Smooth muscle cell (in vitro differentiated cells): ENCODE measurements around the gene USH1C. TPM values are rescaled to one million over a fixed set of nuclear protein-coding genes. Genes with fewer than 3 reads are reported as not detected.
A peak's percentile ranks its signal among the peaks of the same experiment; 100 is the strongest.

ENCODE experiments used
- DNase-seq: peaks from one replicate; lab custom pipeline; 2025; ENCODE audit not compliant: unreplicated experiment; lab: John Stamatoyannopoulos, UW
- H2AFZ ChIP-seq: fragments of 200-600 bp; sonication (generic); 2 replicates; pipeline ENCODE4 v1.6.0; 2016; ENCODE audit warnings: antibody characterized with exemption, low read depth, mild to moderate bottlenecking
- H3F3A ChIP-seq: fragments of 200-600 bp; sonication (generic); 2 replicates; pipeline ENCODE4 v1.6.0; 2017; ENCODE audit warnings: antibody characterized with exemption, low read depth
- H3K27ac ChIP-seq: fragments of 200-600 bp; sonication (generic); 2 replicates; pipeline ENCODE4 v1.5.1; 2016; ENCODE audit warnings: low read depth, mild to moderate bottlenecking
- H3K27me3 ChIP-seq: fragments of 200-600 bp; sonication (generic); 2 replicates; pipeline ENCODE4 v1.6.1; 2016; ENCODE audit warnings: low read depth, mild to moderate bottlenecking
- H3K36me3 ChIP-seq: fragments of 200-600 bp; sonication (generic); 2 replicates; pipeline ENCODE4 v1.5.1; 2016; ENCODE audit warnings: low read depth
- H3K4me1 ChIP-seq: fragments of 200-600 bp; sonication (generic); 2 replicates; pipeline ENCODE4 v1.5.1; 2016; ENCODE audit warnings: low read depth
- H3K4me2 ChIP-seq: fragments of 200-600 bp; sonication (generic); 2 replicates; pipeline ENCODE4 v1.6.0; 2016; ENCODE audit warnings: mild to moderate bottlenecking
- H3K4me3 ChIP-seq: fragments of 200-600 bp; sonication (generic); 2 replicates; pipeline ENCODE4 v1.5.1; 2016; ENCODE audit warnings: mild to moderate bottlenecking
- H3K79me2 ChIP-seq: fragments of 200-600 bp; sonication (generic); 2 replicates; pipeline ENCODE4 v1.6.0; 2016; ENCODE audit warnings: low read depth, mild to moderate bottlenecking
- H3K9ac ChIP-seq: fragments of 200-600 bp; sonication (generic); 2 replicates; pipeline ENCODE4 v1.6.0; 2016; ENCODE audit warnings: low read depth
- H3K9me3 ChIP-seq: fragments of 200-600 bp; sonication (generic); replicated peaks from 2 replicates; pipeline ENCODE4 v1.5.1; 2016; ENCODE audit warnings: low read depth
- H4K20me1 ChIP-seq: fragments of 200-600 bp; sonication (generic); 2 replicates; pipeline ENCODE4 v1.6.0; 2016; ENCODE audit warnings: low read depth
- WGBS: methylation state at CpG from one replicate; pipeline ENCODE4 v1.1.7; 2016; ENCODE audit warnings: low lambda C conversion rate; 5-methylcytosine and 5-hydroxymethylcytosine counted together
- polyA plus RNA-seq: library from polyadenylated mRNA; unstranded; fragments of >200 nt; fragmentation: Nextera tagmentation; extraction: Ambion mirVana; gene quantifications from 2 replicates; pipeline ENCODE4 v1.2.1, GENCODE V29; 2016
- total RNA-seq: library from RNA; depleted of rRNA; stranded (reverse); fragments of >200 nt; gene quantifications from 2 replicates; pipeline ENCODE4 v1.2.3, GENCODE V29; 2014
- TF ChIP-seq, protein P1 (sequence below): fragments of 200-600 bp; sonication (generic); IDR thresholded peaks from 2 replicates; pipeline ENCODE4 v1.5.1; 2017; ENCODE audit warnings: borderline replicate concordance, mild to moderate bottlenecking, antibody characterized with exemption; ENCODE audit not compliant: insufficient read depth, poor library complexity, severe bottlenecking

Gene USH1C
- total and polyA plus RNA-seq, 2 experiments from 2014 or later, result not detected

DNA sequence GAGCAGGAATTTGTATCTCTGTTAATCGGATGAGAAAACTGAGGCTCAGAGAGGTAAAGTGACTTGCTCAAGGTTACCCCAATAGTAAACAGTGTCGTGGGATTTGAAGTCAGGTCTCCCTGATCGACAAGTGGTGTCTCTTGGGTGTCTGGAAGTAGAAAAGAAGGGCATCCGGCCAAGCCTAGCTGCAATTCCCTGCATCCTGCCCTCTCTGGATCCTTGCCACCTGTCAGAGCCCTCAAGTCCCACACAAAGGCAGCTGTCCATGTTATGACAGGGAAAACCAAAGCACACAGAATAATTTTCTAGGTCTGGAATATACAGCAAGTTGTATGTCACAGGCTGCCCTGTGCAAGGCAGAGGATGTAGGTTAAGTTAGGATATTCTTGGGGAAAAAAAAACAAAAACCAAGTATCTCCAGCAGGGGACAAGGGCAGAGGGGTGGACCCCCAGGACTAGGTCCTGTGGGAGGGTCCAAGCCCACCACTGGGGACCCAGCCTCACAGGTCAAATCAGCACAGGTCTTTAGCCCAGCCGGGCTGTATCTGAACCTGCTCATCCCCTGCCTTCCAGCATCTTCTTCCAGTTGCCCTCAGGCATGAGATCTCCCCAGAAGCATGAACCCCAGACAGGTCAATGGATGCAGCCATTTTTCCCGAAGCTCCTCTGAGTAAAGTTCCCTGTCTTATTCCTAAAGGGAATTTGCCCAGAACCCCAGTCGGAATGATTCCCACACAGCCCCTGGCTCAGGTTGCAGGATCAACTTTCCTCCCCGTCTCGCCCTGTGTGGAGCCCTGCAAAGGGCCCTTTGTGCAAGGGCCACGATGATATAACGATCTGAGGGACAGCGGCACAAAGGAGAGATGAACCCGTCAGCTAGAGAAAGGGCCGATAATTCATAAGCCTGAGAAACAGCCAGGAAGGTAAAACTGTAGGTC lies 15.0 kb downstream of the USH1C start:
- DNase-seq, result no peak
- H3K27me3 ChIP-seq, result peaks cover 19% of the 10 kb centered on the region
- H4K20me1 ChIP-seq, result no peaks in the 10 kb centered on the region
- TF ChIP-seq, protein P1, sequence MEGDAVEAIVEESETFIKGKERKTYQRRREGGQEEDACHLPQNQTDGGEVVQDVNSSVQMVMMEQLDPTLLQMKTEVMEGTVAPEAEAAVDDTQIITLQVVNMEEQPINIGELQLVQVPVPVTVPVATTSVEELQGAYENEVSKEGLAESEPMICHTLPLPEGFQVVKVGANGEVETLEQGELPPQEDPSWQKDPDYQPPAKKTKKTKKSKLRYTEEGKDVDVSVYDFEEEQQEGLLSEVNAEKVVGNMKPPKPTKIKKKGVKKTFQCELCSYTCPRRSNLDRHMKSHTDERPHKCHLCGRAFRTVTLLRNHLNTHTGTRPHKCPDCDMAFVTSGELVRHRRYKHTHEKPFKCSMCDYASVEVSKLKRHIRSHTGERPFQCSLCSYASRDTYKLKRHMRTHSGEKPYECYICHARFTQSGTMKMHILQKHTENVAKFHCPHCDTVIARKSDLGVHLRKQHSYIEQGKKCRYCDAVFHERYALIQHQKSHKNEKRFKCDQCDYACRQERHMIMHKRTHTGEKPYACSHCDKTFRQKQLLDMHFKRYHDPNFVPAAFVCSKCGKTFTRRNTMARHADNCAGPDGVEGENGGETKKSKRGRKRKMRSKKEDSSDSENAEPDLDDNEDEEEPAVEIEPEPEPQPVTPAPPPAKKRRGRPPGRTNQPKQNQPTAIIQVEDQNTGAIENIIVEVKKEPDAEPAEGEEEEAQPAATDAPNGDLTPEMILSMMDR, result no peak
- H3K9me3 ChIP-seq, result no peaks in the 10 kb centered on the region
- H3F3A ChIP-seq, result no peaks in the 10 kb centered on the region
- no peak overlapping the region for H3K9ac ChIP-seq
- 90% methylated on average over 14 of the region's 14 CpGs for WGBS
- H3K4me2 ChIP-seq, result no peak overlapping the region
- no peak overlapping the region for H2AFZ ChIP-seq
- H3K36me3 ChIP-seq, result no peaks in the 10 kb centered on the region
- H3K79me2 ChIP-seq, result no peaks in the 10 kb centered on the region
- H3K27ac ChIP-seq, result no peak overlapping the region
- no peak overlapping the region for H3K4me3 ChIP-seq
- H3K4me1 ChIP-seq, result peaks cover 7% of the 10 kb centered on the region

DNA sequence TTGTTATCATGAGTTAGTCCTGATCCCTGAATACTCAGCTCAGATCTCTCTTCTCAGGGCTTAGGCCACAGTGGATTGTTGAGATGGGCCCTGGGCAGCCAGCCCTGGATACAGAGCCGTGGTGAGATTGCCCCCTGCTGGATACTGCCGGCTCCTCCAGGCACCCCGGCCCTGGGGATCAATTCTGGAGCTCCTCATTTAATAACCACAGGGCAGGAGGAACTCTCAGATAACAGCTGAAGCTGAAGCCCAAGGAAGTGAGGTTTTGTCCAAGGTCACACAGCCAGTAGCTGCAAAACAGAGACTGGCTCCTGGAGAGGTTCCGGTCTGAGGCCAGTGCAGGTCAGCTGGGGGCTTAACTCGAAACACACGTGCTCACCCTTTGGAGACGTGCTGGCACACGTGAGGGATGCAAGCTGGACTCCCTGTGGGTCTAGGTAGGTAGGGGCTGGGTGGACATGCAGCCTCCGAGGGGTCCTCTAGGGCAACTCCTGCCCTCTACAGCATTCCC lies 16.0 kb downstream of the USH1C start:
- Histone ChIP-seq H3K79me2 (no peaks in the 10 kb centered on the region), H4K20me1 (no peaks in the 10 kb centered on the region), H3K27ac (no peak overlapping the region), H3F3A (no peaks in the 10 kb centered on the region), H3K27me3 (peaks cover 14% of the 10 kb centered on the region), H3K4me1 (peaks cover 7% of the 10 kb centered on the region), H3K9me3 (no peaks in the 10 kb centered on the region), H3K9ac (no peak overlapping the region), H3K4me3 (no peak overlapping the region), H3K4me2 (no peak overlapping the region), H3K36me3 (no peaks in the 10 kb centered on the region), H2AFZ (no peak overlapping the region)
- DNase-seq, result peak; percentile 2
- WGBS, result 57% methylated on average over 9 of the region's 9 CpGs
- TF ChIP-seq, protein P1, result peak; percentile 62

DNA sequence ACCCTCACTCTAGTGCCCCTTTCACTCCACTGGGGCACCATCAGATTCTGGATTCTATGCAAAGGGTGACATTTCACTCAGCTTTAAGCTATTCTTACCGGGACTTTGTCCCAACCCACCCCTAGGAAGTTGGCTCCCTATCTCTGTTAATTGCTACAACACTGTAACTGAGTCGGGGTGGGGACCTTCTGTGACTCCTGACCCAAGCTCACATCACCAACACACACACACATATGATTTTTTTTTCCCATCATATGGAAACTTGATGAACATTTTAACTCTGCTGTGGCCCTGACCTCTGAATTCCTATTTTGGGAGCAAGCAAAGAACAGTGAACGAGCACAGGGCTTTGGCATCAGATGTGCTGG lies 16.6 kb downstream of the USH1C start:
- H4K20me1 ChIP-seq, result no peaks in the 10 kb centered on the region
- no peaks in the 10 kb centered on the region for H3K36me3 ChIP-seq
- H3K4me1 ChIP-seq, result peaks cover 7% of the 10 kb centered on the region
- H3K4me2 ChIP-seq, result no peak overlapping the region
- DNase-seq, result no peak
- no peak overlapping the region for H3K4me3 ChIP-seq
- H3K9me3 ChIP-seq, result no peaks in the 10 kb centered on the region
- H3F3A ChIP-seq, result no peaks in the 10 kb centered on the region
- H3K27ac ChIP-seq, result no peak overlapping the region
- H3K9ac ChIP-seq, result no peak overlapping the region
- peaks cover 14% of the 10 kb centered on the region for H3K27me3 ChIP-seq
- WGBS, result 77% methylated on average over 3 of the region's 3 CpGs
- TF ChIP-seq, protein P1, result no peak
- H2AFZ ChIP-seq, result no peak overlapping the region
- no peaks in the 10 kb centered on the region for H3K79me2 ChIP-seq
